Stimulated activated CD4-positive, alpha-beta T cell treated with anti-CD3 and anti-CD28 coated beads, Interleukin-12 subunit alpha, Interleukin-12 subunit beta, amount 100 ng/mL, for 24 hours (primary cell): ENCODE results near the gene EIF3K.
"Not testable (repeated sequence)": the region's sequence is repeated elsewhere in the genome, so short reads cannot be mapped to it uniquely, and the experiment has no call there.

Experiments
- DNase-seq, 2 experiments: peaks; one replicate each; pipeline ENCODE4 v3.0.0-alpha.2; 2020; ENCODE audit warnings: low read depth in 2 of 2

Gene EIF3K, protein sequence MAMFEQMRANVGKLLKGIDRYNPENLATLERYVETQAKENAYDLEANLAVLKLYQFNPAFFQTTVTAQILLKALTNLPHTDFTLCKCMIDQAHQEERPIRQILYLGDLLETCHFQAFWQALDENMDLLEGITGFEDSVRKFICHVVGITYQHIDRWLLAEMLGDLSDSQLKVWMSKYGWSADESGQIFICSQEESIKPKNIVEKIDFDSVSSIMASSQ

DNA sequence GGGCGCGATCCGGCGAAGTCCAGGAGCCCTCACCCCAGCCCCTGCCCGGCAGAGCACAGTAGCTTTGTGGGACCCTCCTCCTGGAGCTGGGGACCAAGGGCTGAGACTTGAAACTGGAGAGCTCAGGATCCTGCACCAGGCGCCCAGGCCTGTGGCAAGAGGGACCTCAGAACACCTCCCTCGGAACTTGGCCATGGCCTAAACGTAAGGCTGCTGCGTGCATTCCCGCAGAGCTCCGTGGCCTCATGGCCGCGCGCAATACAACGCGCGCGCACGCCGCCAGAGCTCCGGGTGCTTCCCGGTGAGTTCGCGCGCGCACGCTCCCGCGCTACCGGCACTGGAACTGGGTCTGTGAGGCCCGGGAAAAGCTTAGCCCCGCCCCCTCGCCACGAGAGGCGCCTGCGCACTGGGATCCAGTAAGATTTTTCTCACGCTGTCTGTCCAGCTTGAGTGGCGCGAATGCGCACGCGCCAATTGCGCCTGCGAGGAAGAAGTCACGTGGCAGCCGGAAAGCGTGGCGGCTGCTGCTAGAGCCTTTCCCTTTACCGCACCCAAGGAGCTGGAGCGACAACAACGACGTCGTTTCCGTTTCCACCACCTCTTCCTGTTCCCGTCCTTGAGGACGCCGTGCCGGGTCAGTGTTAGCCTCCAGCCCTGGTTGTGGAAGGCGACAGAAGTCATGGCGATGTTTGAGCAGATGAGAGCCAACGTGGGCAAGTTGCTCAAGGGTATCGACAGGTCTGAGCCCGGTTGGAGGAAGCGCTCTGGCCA is at the start of gene EIF3K:
TSS of gene EIF3K (plus strand) at position 599 of the 771 bp plus-strand sequence. CDS start at position 680, 81 bp downstream.
- peak; percentile 99 for DNase-seq

DNA sequence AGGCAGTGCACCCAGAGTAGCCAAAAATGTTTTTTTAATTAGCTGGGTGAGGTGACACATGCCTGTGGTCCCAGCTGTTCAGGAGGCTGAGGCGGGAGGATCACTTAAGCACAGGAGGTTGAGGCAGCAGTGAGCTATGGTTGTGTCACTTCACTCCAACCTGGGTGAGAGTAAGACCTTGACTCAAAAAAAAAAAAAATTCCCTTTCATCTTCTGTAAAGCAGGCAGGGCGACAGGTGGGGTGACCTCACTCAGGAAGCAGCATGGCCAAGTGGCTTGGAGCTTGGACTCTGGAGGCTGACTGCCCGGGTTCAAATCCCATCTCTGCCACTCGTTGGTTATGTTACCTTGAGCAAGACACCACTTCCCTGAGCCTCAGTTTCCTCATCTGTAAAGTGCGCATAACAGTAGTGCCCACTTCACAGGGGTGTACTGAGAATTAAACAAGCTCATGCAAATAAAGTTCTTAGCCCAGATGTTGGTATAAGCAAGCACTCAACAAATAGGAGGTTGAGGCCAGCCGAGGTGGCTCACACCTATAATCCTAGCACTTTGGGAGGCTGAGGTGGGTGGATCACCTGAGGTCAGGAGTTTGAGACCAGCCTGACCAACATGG is 49.5 kb upstream of the EIF3K start:
- DNase-seq = no peak

DNA sequence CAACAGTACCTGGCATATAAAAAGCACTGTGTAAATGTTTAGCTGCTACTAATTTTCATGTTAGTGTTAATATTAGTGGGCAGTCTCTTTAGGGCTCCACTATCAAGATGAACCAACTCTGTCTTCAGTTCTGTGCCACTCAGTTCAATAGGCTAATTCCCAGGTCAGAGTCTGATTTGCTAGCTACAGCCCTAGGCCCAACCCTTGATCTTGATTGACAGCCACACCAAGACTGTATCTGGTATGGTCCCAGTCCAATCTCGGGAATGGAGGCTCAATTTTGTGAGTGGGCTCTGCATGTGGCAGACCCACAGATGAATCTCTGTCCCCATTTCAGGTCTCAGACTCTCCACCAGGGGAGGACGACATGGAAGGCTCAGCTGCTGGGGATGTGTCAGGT is 47.3 kb upstream of the EIF3K start:
- no peak for DNase-seq

DNA sequence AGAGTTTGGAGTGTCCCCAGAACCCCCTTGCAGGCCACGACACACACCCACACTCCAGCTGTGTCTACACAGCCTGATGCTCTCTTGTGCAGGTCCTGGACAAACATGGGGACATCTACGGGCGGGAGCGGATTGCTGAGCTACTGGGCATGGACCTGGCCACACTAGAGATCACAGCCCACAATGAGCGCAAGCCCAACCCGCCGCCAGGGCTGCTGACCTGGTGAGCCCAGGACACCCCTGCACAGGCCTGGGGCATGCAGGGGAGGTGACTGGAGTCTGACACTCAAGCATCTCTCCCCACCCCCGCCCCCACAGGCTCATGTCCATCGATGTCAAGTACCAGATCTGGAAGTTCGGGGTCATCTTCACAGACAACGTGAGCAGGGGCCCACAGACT is 41.2 kb upstream of the EIF3K start:
- DNase-seq = no peak

DNA sequence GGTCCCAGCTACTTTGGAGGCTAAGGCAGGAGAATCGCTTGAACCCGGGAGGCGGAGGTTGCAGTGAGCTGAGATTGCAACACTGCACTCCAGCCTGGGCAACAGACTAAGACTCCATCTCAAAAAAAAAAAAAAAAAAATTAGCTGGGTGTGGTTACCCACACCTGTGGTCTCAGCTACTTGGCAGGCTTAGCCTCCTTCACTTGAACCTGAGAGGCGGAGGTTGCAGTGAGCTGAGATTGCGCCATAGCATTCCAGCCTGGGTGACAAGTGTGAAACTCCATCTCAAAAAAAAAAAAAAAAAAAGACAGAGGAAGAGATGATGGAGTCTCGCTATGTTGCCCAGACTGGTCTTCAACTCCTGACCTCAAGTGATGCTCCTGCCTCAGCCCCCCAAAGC is 39.7 kb upstream of the EIF3K start:
- not testable (repeated sequence) for DNase-seq

DNA sequence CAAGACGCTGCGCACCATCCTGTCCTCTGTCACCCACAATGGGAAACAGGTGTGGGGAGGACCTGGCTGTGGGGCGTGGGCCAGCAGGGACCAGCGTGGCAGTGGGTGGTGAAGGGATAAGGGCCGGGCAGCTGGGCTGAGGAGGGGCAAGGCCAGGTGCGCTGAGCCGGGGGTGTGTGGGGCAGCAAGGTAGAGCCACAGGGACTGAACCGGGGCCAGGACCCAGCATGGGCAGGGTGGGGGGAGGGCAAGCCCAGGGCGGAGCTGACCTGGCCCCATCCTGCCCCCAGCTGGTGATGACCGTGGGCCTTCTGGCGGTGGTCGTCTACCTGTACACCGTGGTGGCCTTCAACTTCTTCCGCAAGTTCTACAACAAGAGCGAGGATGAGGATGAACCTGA is 38.9 kb upstream of the EIF3K start:
- no peak for DNase-seq

DNA sequence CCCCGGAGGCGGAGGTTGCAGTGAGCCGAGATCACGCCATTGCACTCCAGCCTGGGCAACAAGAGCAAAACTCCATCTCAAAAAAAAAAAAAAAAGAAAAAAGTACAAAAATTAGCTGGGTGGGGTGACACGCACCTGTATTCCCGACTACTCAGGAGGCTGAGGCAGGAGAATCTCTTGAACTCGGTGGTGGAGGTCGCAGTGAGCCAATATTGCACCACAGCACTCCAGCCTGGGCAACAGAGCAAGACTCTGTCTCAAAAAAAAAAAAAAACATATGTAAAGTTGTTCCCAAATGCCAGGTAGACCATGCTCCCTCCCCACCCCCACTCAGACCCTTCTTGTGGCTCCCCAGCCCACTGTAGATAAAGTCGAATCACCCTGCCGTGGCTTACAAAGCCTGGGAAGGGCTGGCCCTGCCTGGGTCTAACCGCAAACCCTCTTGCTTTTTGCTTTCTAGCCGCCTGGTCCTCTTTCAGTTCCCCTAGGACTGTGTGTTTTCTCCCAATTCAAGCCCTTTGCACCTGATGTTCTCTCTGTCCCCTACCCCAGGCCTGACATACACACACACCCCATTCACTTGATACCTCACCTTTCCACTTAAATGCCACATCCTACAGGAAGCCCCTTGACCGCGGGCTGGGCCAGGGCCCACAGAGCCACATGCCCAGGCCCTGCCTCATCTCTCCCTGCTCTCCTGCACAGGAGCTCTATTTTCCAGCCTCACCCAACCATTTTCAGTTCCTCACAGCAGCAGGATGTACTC is 35.6 kb upstream of the EIF3K start:
- no peak for DNase-seq

DNA sequence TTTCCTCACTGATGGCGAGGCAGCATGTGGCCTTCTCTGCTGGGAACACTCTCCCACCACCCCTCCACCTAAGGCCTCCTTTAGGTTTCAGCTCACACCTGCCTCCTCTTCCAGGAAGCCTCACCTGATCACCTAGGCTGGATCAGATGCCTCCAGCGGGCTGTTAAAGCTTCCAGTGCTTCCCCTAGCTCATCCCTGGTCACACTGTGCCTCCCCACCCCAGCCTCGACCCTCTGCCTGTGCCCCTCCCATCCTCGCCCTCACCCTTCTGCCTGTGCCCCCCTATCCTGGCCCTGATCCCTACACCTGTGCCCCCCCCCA is 35.0 kb upstream of the EIF3K start:
- no peak for DNase-seq

DNA sequence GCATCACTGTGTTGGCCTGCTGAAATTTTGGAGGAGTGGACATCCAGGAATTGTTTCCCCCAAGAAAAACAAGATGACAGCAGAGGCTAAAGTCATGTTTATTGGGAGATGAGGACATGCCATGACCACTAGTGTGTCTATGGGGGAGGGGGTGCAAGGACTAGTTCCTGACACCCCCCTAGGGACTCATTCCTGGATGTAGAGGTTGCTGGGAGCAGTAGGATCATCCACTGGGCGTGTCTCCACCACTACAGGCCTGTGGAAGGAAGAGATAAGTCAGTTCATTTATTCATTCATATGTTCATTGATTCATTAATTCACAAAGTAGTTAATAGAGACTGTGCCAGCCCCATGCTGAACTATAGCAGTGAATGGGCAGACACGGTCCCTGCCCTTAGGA is 31.4 kb upstream of the EIF3K start:
- DNase-seq = no peak

DNA sequence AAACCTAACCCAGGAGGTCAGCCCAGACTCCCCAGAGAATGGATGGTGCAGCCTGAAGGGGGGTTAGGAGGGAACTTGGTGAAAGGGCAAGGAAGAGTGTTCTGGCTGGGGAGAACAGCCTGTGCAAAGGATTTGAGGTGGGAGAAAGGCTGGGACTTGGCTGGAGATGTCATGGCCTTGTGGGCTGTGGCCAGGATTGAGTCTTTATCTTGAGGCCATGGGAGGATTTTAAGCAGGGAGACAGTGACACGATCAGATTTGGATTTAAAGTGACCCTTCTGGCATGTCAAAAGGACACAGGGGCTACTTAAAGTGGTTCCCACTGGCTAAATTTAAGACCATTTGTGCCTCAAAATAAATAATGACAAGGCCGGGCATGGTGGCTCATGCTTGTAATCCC is 30.9 kb upstream of the EIF3K start:
- DNase-seq = no peak

DNA sequence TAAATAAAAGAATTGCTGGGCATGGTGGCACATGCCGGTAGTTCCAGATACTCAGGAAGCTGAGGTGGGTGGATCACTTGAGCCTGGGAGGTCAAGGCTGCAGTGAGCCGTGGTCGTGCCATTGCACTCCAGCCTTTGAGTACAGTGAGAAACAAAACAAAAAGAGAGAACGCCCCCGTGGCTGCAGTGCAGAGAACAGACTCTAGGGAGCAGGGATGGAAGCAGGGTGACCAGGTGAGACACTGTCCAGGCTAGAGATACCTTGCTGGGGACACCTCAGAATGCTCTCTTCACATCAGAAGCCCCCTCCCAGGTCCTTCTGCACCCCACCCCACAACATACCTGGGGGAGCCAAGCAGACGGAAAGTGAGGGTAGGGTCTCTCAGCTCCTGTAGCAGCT is 26.0 kb upstream of the EIF3K start:
- no peak for DNase-seq

DNA sequence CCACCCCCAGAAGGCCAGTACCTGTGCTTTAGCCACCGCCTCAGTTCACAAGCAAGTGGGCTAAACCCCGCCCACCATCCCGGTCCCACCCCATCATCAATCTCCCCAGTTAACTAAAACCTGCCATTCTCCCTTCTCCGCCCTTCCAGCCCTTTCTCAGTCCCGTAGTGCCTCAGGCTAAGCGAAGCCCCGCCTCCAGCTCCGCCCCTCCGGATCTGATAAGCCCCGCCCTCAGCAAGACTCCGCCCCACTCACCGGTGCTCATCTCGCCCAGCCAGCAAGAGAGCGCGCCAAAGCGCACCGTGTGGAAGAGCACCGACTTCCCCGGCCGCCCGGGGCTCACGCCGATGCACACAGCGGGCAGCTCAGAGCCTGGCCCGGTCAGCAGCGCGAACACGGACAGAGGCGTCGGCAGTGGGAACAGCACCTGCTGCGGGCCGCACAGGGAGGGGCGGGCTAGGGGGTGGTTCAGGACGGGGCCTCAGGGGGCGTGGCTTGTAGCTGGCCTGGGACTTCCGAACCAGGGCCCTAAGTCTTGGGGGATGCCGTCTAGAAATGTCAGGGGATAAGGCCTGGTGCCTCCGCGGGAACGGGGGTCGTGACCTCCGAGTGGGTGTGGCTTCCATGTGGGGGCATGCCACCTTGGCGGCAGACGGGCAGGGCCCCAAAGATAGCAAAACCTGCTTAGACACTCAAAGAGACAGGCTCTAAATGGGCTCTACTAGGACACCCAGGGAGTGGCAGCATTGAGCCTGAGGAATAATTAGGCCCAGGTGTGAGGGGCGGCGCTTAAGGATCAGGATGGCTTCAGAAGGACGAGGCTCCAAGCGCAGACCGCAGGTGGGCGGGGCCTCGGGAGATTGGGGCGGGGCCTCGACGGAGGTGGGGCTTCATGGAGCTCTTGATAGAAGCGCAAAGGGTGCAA is 22.7 kb upstream of the EIF3K start:
- DNase-seq = peak in 1 of 2 experiments; percentile 40

DNA sequence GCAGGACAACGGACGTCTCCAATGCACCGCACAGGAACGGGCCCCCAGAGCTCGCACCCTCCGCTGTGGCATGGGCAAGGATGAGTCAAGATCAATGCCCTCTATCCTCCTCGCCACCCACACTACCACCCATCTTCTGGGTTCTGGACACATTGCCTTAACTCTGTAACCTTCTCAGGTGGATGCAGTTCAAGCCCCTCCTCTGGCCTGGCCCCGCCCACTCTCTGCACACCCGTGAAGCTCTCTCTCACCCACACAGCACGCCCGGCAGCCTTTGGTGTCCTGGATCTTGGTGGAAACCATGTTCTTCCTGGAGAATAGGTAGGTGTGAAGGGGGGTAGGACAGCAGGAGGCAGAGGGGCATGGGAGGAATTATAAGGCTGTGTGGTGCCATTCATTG is 21.9 kb upstream of the EIF3K start:
- DNase-seq = no peak

DNA sequence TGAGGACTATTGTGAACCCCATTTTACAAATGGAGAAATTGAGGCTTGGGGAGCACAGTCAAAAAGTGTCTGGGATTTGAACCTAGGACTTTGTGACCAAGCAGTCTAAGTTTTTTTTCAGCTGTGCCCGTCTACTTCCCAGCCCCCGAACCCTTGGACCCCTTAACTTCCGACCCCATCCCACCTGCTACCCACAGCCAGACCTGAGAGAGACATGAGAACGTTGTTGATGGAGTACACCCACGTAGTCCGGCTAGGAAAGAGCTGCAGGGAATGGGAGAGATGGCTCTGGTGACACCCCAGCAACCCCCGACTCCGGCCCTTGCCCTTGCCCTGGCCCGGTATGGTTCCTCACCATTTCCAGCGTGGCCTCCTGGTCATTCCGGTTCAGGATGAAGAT is 19.3 kb upstream of the EIF3K start:
- DNase-seq = no peak

DNA sequence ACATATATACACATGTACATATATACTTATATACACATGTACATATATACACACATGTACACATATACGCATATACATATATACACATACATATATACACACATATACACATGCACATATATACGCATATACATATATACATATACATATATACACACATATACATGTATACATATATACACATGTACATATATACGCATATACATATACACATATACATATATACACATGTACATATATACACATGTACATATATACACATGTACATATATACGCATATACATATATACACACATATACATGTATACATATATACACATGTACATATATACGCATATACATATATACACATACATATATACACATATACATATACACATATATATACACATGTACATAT is 16.1 kb upstream of the EIF3K start:
- DNase-seq = not testable (repeated sequence)

DNA sequence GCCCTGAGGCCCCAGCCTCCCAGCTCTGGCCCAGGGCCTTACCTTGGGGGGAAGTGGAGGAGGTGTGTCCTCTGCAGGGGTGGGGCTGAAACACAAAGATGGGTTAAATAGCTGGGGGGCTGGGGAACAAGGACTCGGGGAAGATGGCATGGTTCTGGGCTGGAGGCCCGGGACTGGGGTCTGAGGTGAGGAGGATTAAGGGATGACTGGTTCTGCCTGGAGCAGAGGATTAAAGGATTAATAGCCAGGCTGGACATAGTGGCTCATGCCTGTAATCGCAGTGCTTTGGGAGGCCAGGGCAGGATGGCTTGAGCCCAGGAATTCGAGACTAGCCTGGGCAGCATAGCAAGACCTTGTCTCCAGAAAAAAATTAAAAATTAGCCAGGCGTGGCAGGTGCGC is 12.9 kb upstream of the EIF3K start:
- DNase-seq = no peak

DNA sequence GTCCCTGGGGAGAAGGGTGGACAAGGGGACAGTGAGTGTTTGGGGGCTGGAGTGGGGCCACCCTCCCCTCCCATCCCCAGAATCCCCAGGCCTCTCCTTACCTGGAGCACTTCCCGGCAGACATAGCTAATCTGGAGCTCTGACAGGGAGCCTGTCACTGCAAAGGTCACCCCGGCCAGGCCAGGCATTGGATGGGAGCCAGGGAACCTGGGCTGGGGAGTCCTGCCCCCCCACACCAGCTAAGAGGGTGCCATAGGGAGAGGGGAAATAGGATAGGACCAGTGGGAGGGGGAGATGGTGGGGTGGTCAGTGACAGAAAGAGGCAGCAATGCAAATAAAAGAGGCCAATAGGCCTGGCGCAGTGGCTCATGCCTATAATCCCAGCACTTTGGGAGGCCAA is 4.7 kb upstream of the EIF3K start:
- DNase-seq = no peak

DNA sequence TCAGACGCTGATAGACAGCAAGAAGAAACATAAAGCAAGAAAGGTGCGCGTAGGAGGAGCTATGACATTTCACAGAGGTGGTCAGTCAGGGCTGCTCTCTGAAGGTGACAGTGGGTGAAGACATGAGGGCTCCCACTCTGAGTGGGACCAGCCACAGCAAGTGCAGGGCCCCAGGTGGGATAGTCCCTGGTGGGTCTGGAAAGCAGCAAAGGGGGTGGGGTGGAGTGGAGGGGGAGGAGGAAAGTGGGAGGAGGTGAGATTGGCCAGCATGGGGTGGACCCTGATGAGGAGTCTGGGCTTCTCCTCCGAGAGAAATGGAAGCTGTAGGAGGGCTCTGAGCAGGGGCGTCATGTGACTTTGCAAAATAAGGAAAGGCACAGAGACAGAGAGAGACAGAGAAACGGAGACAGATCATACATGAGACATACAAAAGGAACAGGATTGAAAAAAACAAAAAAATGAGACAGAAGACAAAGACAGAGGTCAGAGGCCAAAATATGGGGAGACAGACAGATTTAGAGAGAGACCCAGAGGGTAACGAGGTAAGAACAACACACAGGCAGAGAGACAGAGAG is 3.9 kb upstream of the EIF3K start:
- DNase-seq = no peak

DNA sequence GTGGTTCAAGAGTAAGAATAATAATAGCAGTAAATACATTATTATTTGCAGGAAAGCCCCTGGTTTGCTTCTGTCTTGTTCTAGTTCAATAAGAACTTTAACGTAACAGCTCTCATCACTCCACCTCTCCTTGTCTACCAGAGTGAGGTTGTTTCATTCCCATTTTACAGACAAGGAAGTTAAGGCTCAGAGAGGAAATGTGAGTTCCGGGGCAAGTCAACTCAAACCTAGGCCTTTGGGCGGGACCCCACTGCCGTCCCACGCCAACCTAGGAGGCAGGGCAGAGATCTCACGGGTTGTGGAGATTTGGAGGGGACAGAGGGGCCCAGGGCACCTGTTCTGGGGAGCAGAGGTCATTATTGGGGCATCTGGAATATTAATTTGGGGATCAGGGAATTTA is 2.7 kb upstream of the EIF3K start:
- DNase-seq = no peak

DNA sequence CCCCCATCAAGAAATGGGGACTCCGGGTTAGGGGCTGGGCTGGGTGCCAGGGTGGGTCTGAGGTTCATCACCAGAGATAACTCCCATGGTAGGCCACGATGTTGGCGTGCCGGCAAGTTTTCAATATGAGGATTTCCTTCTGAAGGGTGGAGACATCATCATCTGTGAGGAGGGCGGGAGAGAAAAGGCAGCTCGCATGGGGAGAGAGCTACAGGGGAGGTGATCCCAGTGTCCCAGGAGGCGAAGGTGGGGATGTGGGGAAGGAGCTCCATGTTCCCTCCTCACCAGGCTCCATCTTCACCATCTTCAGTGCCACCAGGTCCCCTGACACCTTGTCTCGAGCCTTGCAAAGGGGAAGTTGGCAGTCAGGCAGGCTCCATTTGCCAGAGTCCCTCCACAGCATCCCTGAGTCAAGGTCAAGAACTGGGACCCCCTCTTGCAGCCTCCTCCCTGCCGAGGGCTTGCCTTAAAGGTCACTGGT is 1.7 kb upstream of the EIF3K start:
- peak in 1 of 2 experiments; percentile 14 for DNase-seq
